WTC11 (cell line): Measurements from ENCODE around the gene SYCE1. TPM values are rescaled to one million over a fixed set of nuclear protein-coding genes. Genes with fewer than 3 reads are reported as not detected.

Experiments used
- ATAC-seq: fragments of 200-7000 bp; cut with Tn5 transposase; 2 replicates; pipeline ENCODE4 v1.10.0; 2021; ENCODE audit warnings: mild to moderate bottlenecking, moderate library complexity
- CTCF ChIA-PET: fragments of 300-600 bp; sonication (Branson Sonifier 250); formaldehyde crosslinking; loops from one replicate; lab custom pipeline; 2021; ENCODE audit warnings: antibody characterized with exemption; lab: Charles Lee
- POLR2A ChIA-PET: fragments of 350-600 bp; sonication (Branson Sonifier 250); formaldehyde crosslinking; loops from one replicate; lab custom pipeline; 2021; ENCODE audit warnings: antibody characterized with exemption; lab: Charles Lee
- DNase-seq: peaks from one replicate; pipeline ENCODE4 v3.0.0; 2021; ENCODE audit warnings: low spot score
- H3K27ac Mint-ChIP-seq: 2 replicates; pipeline ENCODE4 v1.8.0; 2021; ENCODE audit warnings: mixed read lengths
- H3K27me3 Mint-ChIP-seq: 2 replicates; pipeline ENCODE4 v1.8.0; 2021; ENCODE audit warnings: low read depth, mild to moderate bottlenecking, moderate library complexity, mixed read lengths
- H3K36me3 Mint-ChIP-seq: 2 replicates; pipeline ENCODE4 v1.8.0; 2021; ENCODE audit warnings: mixed read lengths
- H3K4me1 Mint-ChIP-seq: 2 replicates; pipeline ENCODE4 v1.8.0; 2022; ENCODE audit warnings: mixed read lengths
- H3K4me3 Mint-ChIP-seq: 2 replicates; pipeline ENCODE4 v1.8.0; 2021; ENCODE audit warnings: mild to moderate bottlenecking, moderate library complexity, mixed read lengths
- H3K9me3 Mint-ChIP-seq: 2 replicates; pipeline ENCODE4 v1.8.0; 2021; ENCODE audit warnings: mixed read lengths
- AR ChIP-seq: fragments of 250-450 bp; sonication (Bioruptor Pico); IDR thresholded peaks from 2 replicates; pipeline ENCODE4 v1.9.0; 2021; ENCODE audit warnings: mild to moderate bottlenecking
- ATF1 ChIP-seq: sonication (generic); formaldehyde crosslinking; IDR thresholded peaks from 2 replicates; pipeline ENCODE4 v1.8.1; 2023; ENCODE audit warnings: mild to moderate bottlenecking, moderate library complexity, missing genetic modification reagents
- CBFB ChIP-seq: sonication (generic); formaldehyde crosslinking; IDR thresholded peaks from 2 replicates; pipeline ENCODE4 v1.8.1; 2022; ENCODE audit warnings: mild to moderate bottlenecking, low read depth, missing genetic modification reagents
- CREM ChIP-seq: sonication (generic); formaldehyde crosslinking; IDR thresholded peaks from 2 replicates; pipeline ENCODE4 v1.8.1; 2022; ENCODE audit warnings: mild to moderate bottlenecking, missing genetic modification reagents, moderate library complexity
- E2F1 ChIP-seq: sonication (generic); formaldehyde crosslinking; IDR thresholded peaks from 2 replicates; pipeline ENCODE4 v1.8.0; 2022; ENCODE audit warnings: mild to moderate bottlenecking, missing genetic modification reagents
- ESRRA ChIP-seq: sonication (generic); formaldehyde crosslinking; IDR thresholded peaks from 2 replicates; pipeline ENCODE4 v1.8.1; 2022; ENCODE audit warnings: mild to moderate bottlenecking, missing genetic modification reagents, borderline replicate concordance
- FOXJ3 ChIP-seq: sonication (generic); formaldehyde crosslinking; IDR thresholded peaks from 2 replicates; pipeline ENCODE4 v1.9.0; 2021; ENCODE audit warnings: missing genetic modification reagents, mild to moderate bottlenecking, borderline replicate concordance
- FOXK1 ChIP-seq: sonication (generic); formaldehyde crosslinking; IDR thresholded peaks from 2 replicates; pipeline ENCODE4 v1.8.0; 2022; ENCODE audit warnings: mild to moderate bottlenecking, moderate library complexity, missing genetic modification reagents
- HMGXB4 ChIP-seq: sonication (generic); formaldehyde crosslinking; IDR thresholded peaks from 2 replicates; pipeline ENCODE4 v1.8.1; 2023; ENCODE audit warnings: mild to moderate bottlenecking, moderate library complexity, missing genetic modification reagents
- MLX ChIP-seq: sonication (generic); formaldehyde crosslinking; IDR thresholded peaks from 2 replicates; pipeline ENCODE4 v1.8.1; 2023; ENCODE audit warnings: mild to moderate bottlenecking, missing genetic modification reagents, moderate library complexity
- MYBL2 ChIP-seq: sonication (generic); formaldehyde crosslinking; IDR thresholded peaks from 2 replicates; pipeline ENCODE4 v1.8.1; 2023; ENCODE audit warnings: mild to moderate bottlenecking, moderate library complexity, missing genetic modification reagents
- OVOL2 ChIP-seq: fragments of 250-450 bp; sonication (Bioruptor Pico); IDR thresholded peaks from 2 replicates; pipeline ENCODE4 v1.9.0; 2021; ENCODE audit warnings: mild to moderate bottlenecking, borderline replicate concordance
- RELA ChIP-seq: sonication (generic); formaldehyde crosslinking; IDR thresholded peaks from 2 replicates; pipeline ENCODE4 v1.8.1; 2022; ENCODE audit warnings: missing genetic modification reagents, mild to moderate bottlenecking, borderline replicate concordance
- SMAD3 ChIP-seq: sonication (generic); formaldehyde crosslinking; IDR thresholded peaks from 2 replicates; pipeline ENCODE4 v1.8.0; 2022; ENCODE audit warnings: missing genetic modification reagents, mild to moderate bottlenecking, borderline replicate concordance
- SMAD4 ChIP-seq: sonication (generic); formaldehyde crosslinking; IDR thresholded peaks from 2 replicates; pipeline ENCODE4 v1.8.0; 2022; ENCODE audit warnings: mild to moderate bottlenecking, missing genetic modification reagents
- STAT6 ChIP-seq: sonication (generic); formaldehyde crosslinking; conservative IDR thresholded peaks from 2 replicates; pipeline ENCODE4 v1.8.1; 2023; ENCODE audit warnings: mild to moderate bottlenecking, low read depth, missing genetic modification reagents, moderate library complexity
- TEAD4 ChIP-seq: sonication (generic); formaldehyde crosslinking; IDR thresholded peaks from 2 replicates; pipeline ENCODE4 v1.8.0; 2022; ENCODE audit warnings: mild to moderate bottlenecking, missing genetic modification reagents
- TP53 ChIP-seq: sonication (generic); formaldehyde crosslinking; IDR thresholded peaks from 2 replicates; pipeline ENCODE4 v1.8.1; 2023; ENCODE audit warnings: mild to moderate bottlenecking, missing genetic modification reagents
- ZMAT4 ChIP-seq: fragments of 250-450 bp; sonication (Bioruptor Pico); IDR thresholded peaks from 2 replicates; pipeline ENCODE4 v1.9.0; 2021; ENCODE audit warnings: mild to moderate bottlenecking
- ZNF121 ChIP-seq: sonication (generic); formaldehyde crosslinking; IDR thresholded peaks from 2 replicates; pipeline ENCODE4 v1.8.0; 2023; ENCODE audit warnings: missing genetic modification reagents
- ZNF232 ChIP-seq: sonication (generic); formaldehyde crosslinking; IDR thresholded peaks from 2 replicates; pipeline ENCODE4 v1.8.0; 2022; ENCODE audit warnings: mild to moderate bottlenecking, missing genetic modification reagents
- ZNF425 ChIP-seq: fragments of 250-450 bp; sonication (Bioruptor Pico); conservative IDR thresholded peaks from 2 replicates; pipeline ENCODE4 v1.9.0; 2021; ENCODE audit warnings: mild to moderate bottlenecking
- total RNA-seq: library from RNA; stranded (reverse); gene quantifications from 3 replicates; pipeline ENCODE4 v1.2.3, GENCODE V29; 2021

Gene SYCE1
- total RNA-seq, 1 experiment from 2014 or later: not detected

- no peak for TF ChIP-seq STAT6 (CRISPR knock-in tag)
- TF ChIP-seq, all 79 proteins: peak for 0
Measured at GRCh38 chr10:133557381-133557780, 8.0 kb downstream of the SYCE1 start (continued).

GRCh38 chr10:133555521-133555920 is 9.9 kb downstream of the SYCE1 start:
- TF ChIP-seq ZMAT4 (CRISPR knock-in tag) (no peak), MYBL2 (CRISPR knock-in tag) (no peak), ATF1 (CRISPR knock-in tag) (no peak), SMAD3 (CRISPR knock-in tag) (no peak), FOXK1 (CRISPR knock-in tag) (no peak), AR (CRISPR knock-in tag) (no peak), HMGXB4 (CRISPR knock-in tag) (no peak)
- CTCF ChIA-PET: no interaction called here
- POLR2A ChIA-PET: no interaction called here
- peaks cover 77% of the 10 kb centered on the region for H3K36me3 Mint-ChIP-seq
- no peaks in the 10 kb centered on the region for H3K4me1 Mint-ChIP-seq
- H3K9me3 Mint-ChIP-seq: peaks cover 94% of the 10 kb centered on the region
- no peak overlapping the region for H3K4me3 Mint-ChIP-seq
- DNase-seq: no peak
- ATAC-seq: no peak
- H3K27me3 Mint-ChIP-seq: peaks cover 10% of the 10 kb centered on the region
- no peak overlapping the region for H3K27ac Mint-ChIP-seq

GRCh38 chr10:133554600-133554999 is 10.8 kb downstream of the SYCE1 start:
- ChIA-PET POLR2A (no interaction called here), CTCF (no interaction called here)
- no peak overlapping the region for H3K27ac Mint-ChIP-seq
- peaks cover 78% of the 10 kb centered on the region for H3K36me3 Mint-ChIP-seq
- peaks cover 95% of the 10 kb centered on the region for H3K9me3 Mint-ChIP-seq
- H3K4me1 Mint-ChIP-seq: no peaks in the 10 kb centered on the region
- DNase-seq: no peak
- no peak overlapping the region for H3K4me3 Mint-ChIP-seq
- ATAC-seq: no peak
- peaks cover 10% of the 10 kb centered on the region for H3K27me3 Mint-ChIP-seq
- no peak for TF ChIP-seq CREM (CRISPR knock-in tag)
- no peak for TF ChIP-seq E2F1 (CRISPR knock-in tag)
- TF ChIP-seq ZNF232 (CRISPR knock-in tag): no peak
- TF ChIP-seq FOXJ3: no peak
- no peak for TF ChIP-seq SMAD4 (CRISPR knock-in tag)
- TF ChIP-seq ZNF425: no peak
- TF ChIP-seq RELA (CRISPR knock-in tag): no peak
- no peak for TF ChIP-seq ZNF121 (CRISPR knock-in tag)
- no peak for TF ChIP-seq ATF1 (CRISPR knock-in tag)
- no peak for TF ChIP-seq TEAD4
- no peak for TF ChIP-seq ESRRA (CRISPR knock-in tag)
- TF ChIP-seq CBFB (CRISPR knock-in tag): no peak
- no peak for TF ChIP-seq MLX (CRISPR knock-in tag)
- TF ChIP-seq TP53 (CRISPR knock-in tag): no peak
- no peak for TF ChIP-seq OVOL2 (CRISPR knock-in tag)
- TF ChIP-seq ZMAT4 (CRISPR knock-in tag): no peak
